Measurements from ENCODE around the gene VILL.

- TF ChIP-seq GATA2 (IDR thresholded peaks at IDR 0.05; ENCODE audit: low read depth, low read length) (no peak), GATA3 (IDR thresholded peaks at IDR 0.05; ENCODE audit: low read depth, low read length) (no peak)
Measured at GRCh38 chr3:38029400-38030125, 39.0 kb downstream of the VILL start, which contains the start of gene PLCD1.

Data from SH-SY5Y (cell line).